Activated CD8-positive, alpha-beta T cell treated with anti-CD3 and anti-CD28 coated beads, Interleukin-2, amount 10 ng/mL, durations not matched to agents 7 days and 5 days (primary cell): Measurements from ENCODE around the gene ZNHIT3. TPM values are rescaled to one million over a fixed set of nuclear protein-coding genes. Genes with fewer than 3 reads are reported as not detected.
"Not testable (repeated sequence)": the region's sequence is repeated elsewhere in the genome, so short reads cannot be mapped to it uniquely, and the experiment has no call there.

ENCODE experiments used
- ATAC-seq: fragments of 150-1000 bp; cut with Tn5 transposase; one replicate; pipeline ENCODE4 v1.10.0; 2021; ENCODE audit warnings: moderate library complexity
- CTCF ChIA-PET: fragments of 350-600 bp; sonication (Branson Sonifier 250); formaldehyde crosslinking; loops from one replicate; lab custom pipeline; 2021; ENCODE audit warnings: antibody characterized with exemption; lab: Charles Lee
- POLR2A ChIA-PET: fragments of 350-600 bp; sonication (Branson Sonifier 250); formaldehyde crosslinking; loops from one replicate; lab custom pipeline; 2021; ENCODE audit warnings: antibody characterized with exemption; lab: Charles Lee
- DNase-seq: peaks from one replicate; pipeline ENCODE4 v3.0.0-alpha.2; 2020
- H3K27ac Mint-ChIP-seq: one replicate; pipeline ENCODE4 v1.8.0; 2021; ENCODE audit warnings: mild to moderate bottlenecking, mixed read lengths
- H3K27me3 Mint-ChIP-seq: one replicate; pipeline ENCODE4 v1.8.0; 2021; ENCODE audit warnings: low read depth, mixed read lengths
- H3K36me3 Mint-ChIP-seq: one replicate; pipeline ENCODE4 v1.8.0; 2021; ENCODE audit warnings: low read depth, mixed read lengths
- H3K4me1 Mint-ChIP-seq: one replicate; pipeline ENCODE4 v1.8.0; 2021; ENCODE audit warnings: low read depth, mixed read lengths
- H3K4me3 Mint-ChIP-seq: one replicate; pipeline ENCODE4 v1.8.0; 2021; ENCODE audit warnings: mild to moderate bottlenecking, mixed read lengths
- H3K9me3 Mint-ChIP-seq: one replicate; pipeline ENCODE4 v1.8.0; 2022; ENCODE audit warnings: mixed read lengths; ENCODE audit not compliant: insufficient read depth
- total RNA-seq, 2 experiments: library from RNA; stranded (reverse); gene quantifications; one replicate each; pipeline ENCODE4 v1.2.3, GENCODE V29; 2021

Gene ZNHIT3
- total RNA-seq = 10 to 100 TPM; 32.2 to 33.7 TPM

DNA sequence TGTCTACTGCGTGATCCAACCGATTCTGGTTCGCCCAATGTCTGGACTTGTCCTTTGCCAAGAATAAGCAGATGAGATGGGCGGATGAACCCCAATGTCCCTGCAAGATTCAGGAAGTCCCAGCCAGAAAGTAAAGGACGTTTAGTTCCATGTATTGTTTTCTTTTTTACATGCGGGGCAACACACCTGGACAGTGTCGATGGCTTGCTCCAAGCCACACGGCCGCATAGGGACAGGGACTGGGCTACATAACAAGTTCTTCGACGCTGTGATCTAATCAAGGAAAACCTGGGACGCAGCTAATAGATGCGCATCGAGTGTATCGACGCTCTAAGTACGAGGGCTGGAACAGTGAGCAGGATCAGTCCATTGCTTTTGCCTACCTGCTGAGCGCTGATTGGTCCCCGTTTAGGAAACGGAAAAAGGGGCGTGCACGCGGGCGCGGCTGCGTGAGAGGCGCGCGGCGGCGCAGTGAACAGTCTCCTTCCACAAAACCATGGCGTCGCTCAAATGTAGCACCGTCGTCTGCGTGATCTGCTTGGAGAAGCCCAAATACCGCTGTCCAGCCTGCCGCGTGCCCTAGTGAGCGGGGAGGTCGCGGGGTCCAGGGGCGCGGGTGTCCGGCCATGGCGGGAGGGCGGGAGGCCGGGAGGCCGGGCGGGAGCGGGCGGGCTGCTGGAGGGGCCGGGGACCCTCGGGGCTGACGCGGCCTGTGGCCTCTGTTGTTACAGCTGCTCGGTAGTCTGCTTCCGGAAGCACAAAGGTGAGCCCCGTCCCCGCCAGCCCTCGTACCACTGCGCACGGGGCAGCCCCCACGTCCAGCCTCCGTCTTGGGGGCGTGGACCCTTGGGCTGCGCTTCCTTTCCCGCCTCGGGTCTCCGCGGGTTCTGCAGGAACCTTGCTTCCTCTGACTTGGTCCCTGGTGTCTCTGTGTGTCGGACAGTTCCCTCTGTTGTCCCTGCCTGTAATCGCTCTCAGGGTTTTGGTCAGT lies at the start of gene ZNHIT3:
Gene ZNHIT3 (plus strand): TSS at position 478 of the 991 bp plus-strand sequence. CDS start 19 bp downstream, at position 497.
- ATAC-seq = peak; percentile 95
- Mint-ChIP-seq H3K4me1 (peaks cover 48% of the 10 kb centered on the region), H3K27ac (peak within 1 kb of the TSS; percentile 99), H3K4me3 (peak within 1 kb of the TSS; percentile 99), H3K9me3 (no peaks in the 10 kb centered on the region), H3K36me3 (peaks cover 20% of the 10 kb centered on the region), H3K27me3 (peaks cover 10% of the 10 kb centered on the region)
- POLR2A ChIA-PET = interaction anchor here (0.6 to 1.9 kb wide), 4 partner anchors 48 to 605 kb away, joined by 3 to 13 read pairs (median 4); partner anchors contain the start of genes GGNBP2, MYO19 and PIGW
- CTCF ChIA-PET = interaction anchor here (0.8 kb wide), 1 partner anchor 10 kb away, joined by 3 read pairs; no protein-coding TSS in a partner anchor
- peak; percentile 95 for DNase-seq

DNA sequence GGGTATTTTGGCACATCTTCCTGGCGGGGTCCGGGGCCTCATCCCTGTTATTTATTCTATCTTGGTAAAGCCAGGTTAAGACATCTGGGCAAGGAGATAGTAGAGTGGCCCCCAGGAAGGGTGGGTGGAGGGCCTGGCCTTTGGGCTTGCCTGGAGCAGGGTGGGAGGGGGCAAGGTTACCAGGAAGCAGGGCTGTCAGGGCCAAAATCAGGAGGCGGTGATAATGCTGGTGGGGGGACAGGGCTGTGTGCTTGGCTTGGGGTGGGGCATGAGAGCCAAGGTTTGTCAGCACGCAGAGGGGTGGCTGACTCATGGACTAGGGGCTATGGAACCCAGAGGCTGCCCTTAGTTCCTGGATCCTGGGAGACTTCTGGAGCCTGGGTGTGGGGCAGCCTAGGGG lies 44.7 kb upstream of the ZNHIT3 start:
- H3K9me3 Mint-ChIP-seq, H3K27ac Mint-ChIP-seq, CTCF ChIA-PET, H3K4me3 Mint-ChIP-seq, H3K27me3 Mint-ChIP-seq, ATAC-seq, DNase-seq, H3K36me3 Mint-ChIP-seq, POLR2A ChIA-PET, H3K4me1 Mint-ChIP-seq: not testable (repeated sequence)

DNA sequence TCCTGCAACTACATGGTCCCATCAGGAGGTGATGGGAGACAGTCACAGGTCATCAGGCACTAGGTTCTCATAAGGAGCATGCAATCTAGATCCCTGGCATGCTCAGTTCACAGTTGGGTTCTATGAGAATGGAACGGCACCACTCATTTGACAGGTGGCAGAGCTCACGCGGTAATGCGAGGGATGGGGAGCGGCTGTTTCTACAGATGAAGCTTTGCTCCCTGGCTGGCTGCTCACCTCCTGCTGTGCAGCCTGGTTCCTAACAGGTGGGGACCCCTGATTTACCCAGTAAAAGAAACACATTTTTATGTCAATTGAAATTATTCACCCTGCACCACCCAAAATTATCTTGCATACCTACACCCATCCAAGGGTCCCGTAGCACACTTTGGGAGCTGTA lies 42.7 kb upstream of the ZNHIT3 start:
- no peaks in the 10 kb centered on the region for H3K4me1 Mint-ChIP-seq
- no peaks in the 10 kb centered on the region for H3K36me3 Mint-ChIP-seq
- no peak overlapping the region for H3K27ac Mint-ChIP-seq
- ATAC-seq (no peak), DNase-seq (no peak)
- H3K9me3 Mint-ChIP-seq = no peaks in the 10 kb centered on the region
- no peak overlapping the region for H3K4me3 Mint-ChIP-seq
- CTCF ChIA-PET = no interaction called here
- POLR2A ChIA-PET = no interaction called here
- no peaks in the 10 kb centered on the region for H3K27me3 Mint-ChIP-seq

DNA sequence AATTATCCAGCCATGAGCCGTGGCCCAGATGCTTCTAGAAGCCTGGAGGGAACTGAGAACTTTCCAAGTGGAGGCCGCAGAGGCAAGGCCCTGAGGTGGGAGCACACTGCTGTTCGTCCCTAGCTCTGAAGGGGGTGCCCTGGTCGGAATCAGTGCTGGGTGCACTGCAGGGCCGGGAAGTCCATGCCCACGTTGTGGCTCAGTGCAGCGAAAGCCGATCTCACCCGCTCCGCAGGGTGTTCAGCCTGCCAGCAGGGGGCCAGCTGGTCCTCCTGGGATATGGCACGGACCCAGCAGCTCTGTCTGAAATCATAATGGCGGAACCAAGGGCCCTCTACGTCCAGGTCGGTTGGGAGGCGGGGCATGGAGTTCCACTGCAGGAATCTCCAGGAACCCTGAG lies 36.5 kb upstream of the ZNHIT3 start:
- H3K4me1 Mint-ChIP-seq, H3K36me3 Mint-ChIP-seq, ATAC-seq: not testable (repeated sequence)

DNA sequence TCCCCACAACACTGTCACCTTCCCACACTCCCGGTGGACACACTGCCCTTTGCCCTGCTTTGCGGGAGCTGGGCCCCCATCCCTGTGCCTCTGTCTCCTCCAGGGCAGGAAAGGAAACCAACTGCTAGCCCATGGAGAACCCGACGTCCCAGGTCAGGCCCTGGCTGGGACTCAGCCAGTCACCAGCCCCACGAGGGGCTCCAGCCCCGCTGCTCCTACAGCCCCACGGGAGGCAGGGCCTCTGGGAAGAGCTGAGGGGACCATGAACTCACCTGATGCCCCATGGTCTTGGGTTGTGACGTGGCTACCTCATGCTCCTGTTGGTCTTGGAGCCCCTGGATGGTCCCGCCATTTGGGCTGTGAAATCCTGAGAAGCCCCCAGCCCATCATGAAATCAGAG lies 33.6 kb upstream of the ZNHIT3 start:
- H3K4me3 Mint-ChIP-seq, CTCF ChIA-PET, H3K36me3 Mint-ChIP-seq, H3K4me1 Mint-ChIP-seq, H3K9me3 Mint-ChIP-seq, H3K27ac Mint-ChIP-seq, ATAC-seq, H3K27me3 Mint-ChIP-seq, DNase-seq, POLR2A ChIA-PET: not testable (repeated sequence)

More for the DNA sequence above, 36.5 kb upstream of the ZNHIT3 start:
- CTCF ChIA-PET, H3K27ac Mint-ChIP-seq, H3K9me3 Mint-ChIP-seq, H3K4me3 Mint-ChIP-seq, H3K27me3 Mint-ChIP-seq, DNase-seq, POLR2A ChIA-PET: not testable (repeated sequence)

DNA sequence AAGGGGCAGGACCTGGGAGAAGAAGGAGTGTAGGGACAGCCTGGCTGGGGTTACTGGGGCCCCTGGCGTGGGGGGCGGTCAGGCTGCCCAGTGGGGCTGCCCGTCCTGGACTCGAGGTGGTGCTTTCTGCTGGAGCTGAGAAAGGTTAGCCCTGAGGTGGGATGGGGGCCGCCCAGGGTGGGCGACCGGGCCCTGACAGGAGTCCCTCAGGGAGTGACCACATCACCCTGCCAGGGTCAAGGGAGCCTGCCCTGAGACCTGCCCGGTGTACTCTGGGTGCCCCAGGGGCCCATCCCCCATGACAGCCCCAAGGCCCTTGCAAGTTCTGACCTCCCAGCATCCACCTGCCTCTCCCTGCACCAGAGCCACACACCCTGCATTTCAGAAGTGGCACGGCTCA lies 28.8 kb upstream of the ZNHIT3 start:
- CTCF ChIA-PET, H3K4me1 Mint-ChIP-seq, POLR2A ChIA-PET, H3K4me3 Mint-ChIP-seq, H3K9me3 Mint-ChIP-seq, DNase-seq, H3K36me3 Mint-ChIP-seq, H3K27ac Mint-ChIP-seq, ATAC-seq: not testable (repeated sequence)
- H3K27me3 Mint-ChIP-seq = peaks cover 16% of the 10 kb centered on the region

DNA sequence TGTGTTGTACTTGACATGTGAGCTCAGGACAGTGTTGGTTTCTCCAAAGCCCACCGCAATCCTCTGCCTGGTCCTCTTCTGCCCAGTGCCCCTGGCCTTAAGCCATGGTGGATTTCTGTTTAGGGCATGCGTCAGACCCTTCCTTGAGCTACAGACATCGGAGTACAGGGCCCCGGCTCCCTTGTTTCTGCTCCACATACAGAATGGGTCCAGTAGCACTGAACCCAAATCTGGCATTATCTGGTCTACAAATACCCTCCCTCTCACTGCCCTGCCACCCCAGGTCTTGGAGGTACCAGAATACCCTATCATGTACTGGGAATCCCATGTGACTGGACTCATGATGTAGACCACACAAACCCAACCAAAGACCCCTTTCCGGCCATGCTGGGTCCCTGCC lies 27.4 kb upstream of the ZNHIT3 start:
- no peaks in the 10 kb centered on the region for H3K9me3 Mint-ChIP-seq
- no peak overlapping the region for H3K4me3 Mint-ChIP-seq
- H3K27me3 Mint-ChIP-seq = peaks cover 16% of the 10 kb centered on the region
- H3K4me1 Mint-ChIP-seq = no peaks in the 10 kb centered on the region
- ATAC-seq (no peak), DNase-seq (no peak)
- CTCF ChIA-PET = no interaction called here
- POLR2A ChIA-PET = no interaction called here
- H3K27ac Mint-ChIP-seq = no peak overlapping the region
- no peaks in the 10 kb centered on the region for H3K36me3 Mint-ChIP-seq

DNA sequence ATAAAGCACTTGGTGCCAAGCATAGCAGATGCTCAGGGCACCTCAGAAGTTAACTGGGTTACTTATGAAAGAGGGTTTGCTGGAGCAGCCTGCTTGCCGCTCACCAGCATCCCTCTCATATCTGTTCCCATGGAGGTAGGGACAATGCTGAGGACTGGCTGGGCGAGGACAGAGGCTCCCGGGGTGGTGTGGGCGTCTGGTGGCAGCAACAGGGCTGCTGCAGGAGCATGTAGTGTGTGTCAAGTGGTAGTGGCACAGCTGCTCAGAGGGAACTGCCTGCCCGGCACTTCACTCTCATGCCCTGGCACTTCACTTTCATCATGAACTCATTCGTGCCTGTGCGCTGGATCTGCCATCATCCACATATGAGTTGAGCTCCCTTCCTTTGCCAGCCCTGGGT lies 26.9 kb upstream of the ZNHIT3 start:
- Mint-ChIP-seq H3K36me3 (no peaks in the 10 kb centered on the region), H3K4me3 (no peak overlapping the region), H3K4me1 (no peaks in the 10 kb centered on the region), H3K27ac (no peak overlapping the region), H3K27me3 (peaks cover 16% of the 10 kb centered on the region), H3K9me3 (no peaks in the 10 kb centered on the region)
- CTCF ChIA-PET = no interaction called here
- POLR2A ChIA-PET = no interaction called here
- DNase-seq = no peak
- ATAC-seq = no peak

DNA sequence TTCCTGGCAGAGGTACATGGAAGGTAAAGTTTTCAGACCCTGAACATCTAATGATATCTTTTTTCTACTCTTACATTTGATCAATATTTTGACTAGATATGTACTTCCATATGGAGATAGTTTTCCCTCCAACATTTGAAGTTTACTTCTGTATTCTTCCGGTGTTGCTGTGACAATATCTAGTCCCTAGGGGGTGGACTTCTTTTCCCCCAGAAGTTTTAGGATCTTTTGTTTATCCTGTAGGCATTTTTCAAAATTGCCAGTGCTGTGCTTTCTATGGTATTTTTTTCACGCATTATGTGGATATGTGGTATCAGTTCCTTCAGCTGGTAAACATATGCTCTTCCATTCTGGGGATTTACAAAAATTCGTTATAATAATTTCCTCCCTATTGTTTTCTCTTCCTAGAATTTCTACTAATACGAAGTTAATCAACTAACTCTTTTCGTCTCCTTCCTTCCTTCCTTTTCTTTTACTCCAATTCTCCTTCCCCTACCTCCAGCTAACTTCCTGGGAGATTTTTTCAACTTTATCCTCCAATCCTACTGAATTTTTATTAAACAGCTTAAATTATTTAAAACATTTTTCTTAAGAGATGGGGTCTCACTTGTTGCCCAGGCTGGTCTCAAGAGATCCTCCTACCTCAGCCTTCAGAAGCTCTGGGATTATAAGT lies 26.1 kb upstream of the ZNHIT3 start:
- Mint-ChIP-seq H3K27ac (no peak overlapping the region), H3K36me3 (no peaks in the 10 kb centered on the region), H3K9me3 (no peaks in the 10 kb centered on the region), H3K4me3 (no peak overlapping the region), H3K4me1 (no peaks in the 10 kb centered on the region), H3K27me3 (peaks cover 21% of the 10 kb centered on the region)
- DNase-seq (no peak), ATAC-seq (no peak)
- POLR2A ChIA-PET = no interaction called here
- CTCF ChIA-PET = no interaction called here

DNA sequence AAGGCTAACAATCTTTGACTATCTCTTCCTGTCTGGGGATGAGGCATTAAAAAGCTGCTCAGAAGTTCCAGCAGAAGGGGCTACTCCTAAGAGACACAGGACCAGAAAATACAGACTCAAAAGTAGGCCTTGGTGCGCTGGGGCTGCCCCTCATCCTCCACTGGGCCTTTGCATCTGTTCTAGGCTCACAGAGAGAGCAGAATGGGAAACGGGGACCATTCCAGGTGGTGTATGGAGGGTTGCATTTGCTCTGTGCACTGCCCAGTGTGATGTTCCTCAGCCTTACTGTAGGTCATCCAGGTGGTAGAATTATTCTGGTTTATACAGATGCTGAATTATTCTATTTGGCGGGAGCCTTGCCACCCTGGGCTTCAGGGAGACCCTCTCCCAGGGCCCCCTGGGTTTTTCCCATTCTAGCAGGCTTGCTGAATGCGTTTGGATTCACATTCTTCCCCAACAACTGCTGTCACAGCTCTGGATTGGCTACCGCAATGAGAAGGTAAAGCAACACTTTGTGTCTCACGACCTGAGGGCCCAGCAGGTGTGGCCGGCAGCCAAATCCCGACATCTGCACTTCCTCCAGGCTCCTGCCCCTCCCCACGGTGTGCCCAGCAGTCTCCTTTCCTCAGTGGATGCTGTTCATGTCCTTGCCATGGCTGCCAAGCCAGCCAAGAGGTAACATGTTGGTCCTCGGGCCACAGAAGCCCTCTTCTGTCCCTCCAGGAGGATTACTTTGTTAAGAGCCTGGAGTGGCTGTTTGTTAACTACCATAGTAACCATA lies 25.0 kb upstream of the ZNHIT3 start:
- no peaks in the 10 kb centered on the region for H3K4me1 Mint-ChIP-seq
- ChIA-PET CTCF (no interaction called here), POLR2A (no interaction called here)
- H3K36me3 Mint-ChIP-seq = no peaks in the 10 kb centered on the region
- no peaks in the 10 kb centered on the region for H3K9me3 Mint-ChIP-seq
- H3K4me3 Mint-ChIP-seq = no peak overlapping the region
- ATAC-seq (no peak), DNase-seq (no peak)
- H3K27me3 Mint-ChIP-seq = peaks cover 21% of the 10 kb centered on the region
- no peak overlapping the region for H3K27ac Mint-ChIP-seq

DNA sequence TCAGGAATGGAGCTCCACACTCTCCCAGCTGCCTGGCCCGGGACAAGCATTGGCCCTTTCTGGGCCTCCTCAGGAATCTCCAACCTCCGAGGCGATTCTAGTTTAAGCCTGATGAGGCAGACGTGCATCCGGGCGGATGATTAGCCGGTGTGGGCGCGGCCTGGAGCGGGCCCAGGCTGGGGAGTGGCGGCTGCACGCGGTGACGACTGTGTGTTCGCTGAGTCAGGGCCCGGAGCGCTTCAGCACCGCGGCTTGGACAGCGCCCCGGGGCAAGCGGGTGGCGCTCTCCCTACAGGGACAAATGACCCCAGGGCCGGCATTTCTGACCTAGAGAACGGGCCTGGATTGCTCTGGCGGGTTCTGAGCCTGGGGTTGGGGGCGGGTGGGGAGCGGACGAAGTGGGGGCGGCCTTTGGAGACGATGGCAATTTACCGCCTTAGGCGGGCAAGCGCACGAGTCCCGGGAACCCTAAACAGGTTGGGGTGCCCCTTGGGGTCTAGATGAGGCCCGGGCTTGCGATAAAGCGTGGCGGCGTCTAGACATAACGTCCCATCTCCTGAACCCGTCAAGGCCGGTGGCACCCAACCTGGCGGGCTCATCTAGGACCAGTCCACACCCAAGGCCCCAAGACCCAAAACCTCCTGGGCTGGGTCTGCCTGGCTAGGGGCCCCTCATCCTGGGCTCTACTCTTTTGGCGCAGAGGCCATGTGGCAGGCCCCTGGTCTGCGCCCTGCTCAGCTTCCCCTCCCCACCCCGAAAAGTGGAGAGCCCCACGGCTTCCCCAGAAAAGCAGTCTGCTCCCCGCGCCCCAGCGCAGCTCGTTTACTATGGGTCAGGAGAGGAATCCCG lies 22.3 kb upstream of the ZNHIT3 start:
- ChIA-PET POLR2A (interaction anchor here (0.6 kb wide), 1 partner anchor 143 kb away, joined by 4 read pairs; no protein-coding TSS in a partner anchor), CTCF (no interaction called here)
- ATAC-seq (peak; percentile 98), DNase-seq (peak; percentile 77)
- no peaks in the 10 kb centered on the region for H3K4me1 Mint-ChIP-seq
- H3K36me3 Mint-ChIP-seq = no peaks in the 10 kb centered on the region
- no peak overlapping the region for H3K4me3 Mint-ChIP-seq
- no peak overlapping the region for H3K27ac Mint-ChIP-seq
- H3K9me3 Mint-ChIP-seq = no peaks in the 10 kb centered on the region
- H3K27me3 Mint-ChIP-seq = peaks cover 30% of the 10 kb centered on the region
